GM23248 (cell line): ENCODE measurements around the gene STAT6. TPM values are rescaled to one million over a fixed set of nuclear protein-coding genes. Genes with fewer than 3 reads are reported as not detected.

ENCODE experiments used
- DNase-seq: peaks from one replicate; pipeline ENCODE4 v3.0.0-alpha.2; 2015
- H2AFZ ChIP-seq: fragments of 200-600 bp; sonication (generic); 2 replicates; pipeline ENCODE4 v1.6.1; 2016; ENCODE audit warnings: antibody characterized with exemption
- H3F3A ChIP-seq: fragments of 200-600 bp; sonication (generic); 2 replicates; pipeline ENCODE4 v1.6.1; 2016; ENCODE audit warnings: mild to moderate bottlenecking, antibody characterized with exemption, mixed run types; ENCODE audit not compliant: insufficient read depth
- H3K27ac ChIP-seq: fragments of 200-600 bp; sonication (generic); 2 replicates; pipeline ENCODE4 v1.5.1; 2016; ENCODE audit warnings: mild to moderate bottlenecking
- H3K27me3 ChIP-seq: fragments of 200-600 bp; sonication (generic); replicated peaks from 2 replicates; pipeline ENCODE4 v1.6.1; 2016; ENCODE audit warnings: mild to moderate bottlenecking; ENCODE audit not compliant: insufficient read depth
- H3K36me3 ChIP-seq: fragments of 200-600 bp; sonication (generic); 2 replicates; pipeline ENCODE4 v1.6.1; 2016; ENCODE audit warnings: low read depth, mild to moderate bottlenecking
- H3K4me1 ChIP-seq: fragments of 200-600 bp; sonication (generic); 2 replicates; pipeline ENCODE4 v1.6.1; 2016; ENCODE audit warnings: mild to moderate bottlenecking; ENCODE audit not compliant: insufficient read depth
- H3K4me2 ChIP-seq: fragments of 200-600 bp; sonication (generic); one replicate; pipeline ENCODE4 v1.6.1; 2016; ENCODE audit warnings: mild to moderate bottlenecking; ENCODE audit not compliant: unreplicated experiment
- H3K4me3 ChIP-seq: fragments of 200-600 bp; sonication (generic); 2 replicates; pipeline ENCODE4 v1.5.1; 2016; ENCODE audit warnings: mild to moderate bottlenecking
- H3K79me2 ChIP-seq: fragments of 200-600 bp; sonication (generic); 2 replicates; pipeline ENCODE4 v1.6.1; 2016; ENCODE audit warnings: mild to moderate bottlenecking; ENCODE audit not compliant: insufficient read depth
- H3K9ac ChIP-seq: fragments of 200-600 bp; sonication (generic); 2 replicates; pipeline ENCODE4 v1.6.1; 2016; ENCODE audit warnings: mild to moderate bottlenecking
- H3K9me2 ChIP-seq: fragments of 200-600 bp; sonication (generic); 2 replicates; pipeline ENCODE4 v1.6.1; 2016; ENCODE audit warnings: mixed run types, mild to moderate bottlenecking, moderate library complexity; ENCODE audit not compliant: insufficient read depth
- H3K9me3 ChIP-seq: fragments of 200-600 bp; sonication (generic); one replicate; pipeline ENCODE4 v1.6.1; 2017; ENCODE audit warnings: low read depth
- H4K20me1 ChIP-seq: fragments of 200-600 bp; sonication (generic); 2 replicates; pipeline ENCODE4 v1.6.0; 2016; ENCODE audit not compliant: insufficient read depth
- EZH2 ChIP-seq: fragments of 200-600 bp; sonication (generic); IDR thresholded peaks from 2 replicates; pipeline ENCODE4 v1.6.1; 2018; ENCODE audit warnings: antibody characterized with exemption, mild to moderate bottlenecking; ENCODE audit not compliant: insufficient read depth, poor library complexity, severe bottlenecking
- EZH2phosphoT487 ChIP-seq: fragments of 200-600 bp; sonication (generic); IDR thresholded peaks from 2 replicates; pipeline ENCODE4 v1.6.1; 2018; ENCODE audit warnings: antibody characterized with exemption, moderate library complexity, mild to moderate bottlenecking, low read depth; ENCODE audit not compliant: insufficient read depth
- WGBS, 2 experiments: methylation state at CpG; one replicate each; pipeline ENCODE4 v1.1.6; 2015 to 2017; ENCODE audit warnings: low lambda C conversion rate in 2 of 2, low coverage in 1 of 2; ENCODE audit errors: missing lambda C conversion rate in 2 of 2; 5-methylcytosine and 5-hydroxymethylcytosine counted together
- in situ Hi-C: fragments of 300-500 bp; cut with MboI; formaldehyde crosslinking; loops from 2 replicates; pipeline ENCODE4 v1.15.0; 2020
- polyA plus RNA-seq: library from polyadenylated mRNA; unstranded; fragments of >200 nt; fragmentation: Nextera tagmentation; extraction: Ambion mirVana; gene quantifications from 2 replicates; pipeline ENCODE4 v1.2.1, GENCODE V29; 2016
- total RNA-seq: library from RNA; depleted of rRNA; stranded (reverse); fragments of >200 nt; shearing (Covaris generic); gene quantifications from 2 replicates; pipeline ENCODE4 v1.2.3, GENCODE V29; 2014

Gene STAT6
- total and polyA plus RNA-seq, 2 experiments from 2014 or later, result 70.7 to 103 TPM

DNA sequence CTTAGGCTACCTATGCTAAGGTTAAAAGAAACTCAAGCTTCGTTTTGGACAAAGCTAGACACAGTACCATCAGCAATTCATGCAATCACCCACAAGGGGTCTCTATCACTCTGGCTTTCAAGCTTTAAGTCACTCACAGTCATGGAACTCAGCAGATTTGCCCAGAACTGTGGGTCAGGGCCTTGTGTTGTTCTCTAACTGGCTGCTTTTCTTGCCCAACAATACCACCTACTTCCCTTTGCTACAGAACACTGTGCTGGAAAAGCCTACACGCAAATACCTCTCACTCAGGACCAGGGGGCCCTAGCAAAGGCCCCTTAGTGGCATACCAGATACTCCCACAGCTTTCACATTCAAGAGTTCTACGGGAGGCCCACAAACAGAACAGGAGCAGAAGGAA, 41.6 kb downstream of the STAT6 start:
- H3K27ac ChIP-seq, result peak overlapping the region; percentile 55

DNA sequence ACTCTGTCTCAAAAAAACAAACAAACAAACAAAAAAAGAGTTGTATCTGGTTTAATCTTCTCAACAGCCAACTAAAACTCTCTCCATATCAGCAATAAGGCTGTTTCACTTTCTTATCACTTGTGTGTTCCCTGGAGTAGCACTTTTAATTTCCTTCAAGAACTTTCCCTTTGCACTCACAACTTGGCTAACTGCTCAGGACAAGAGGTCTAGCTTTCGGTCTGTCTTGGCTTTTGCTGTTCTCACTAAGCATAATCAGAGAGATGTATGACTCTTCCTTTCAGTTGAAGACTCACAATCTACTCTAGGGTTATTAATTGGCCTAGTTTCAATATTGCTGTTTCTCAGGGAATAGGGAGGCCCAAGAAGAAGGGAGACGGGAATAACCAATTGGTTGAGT, 44.9 kb downstream of the STAT6 start:
- Histone ChIP-seq H3K4me3 (no peak overlapping the region), H2AFZ (no peak overlapping the region), H3K27ac (no peak overlapping the region), H3K4me2 (no peak overlapping the region), H3K9ac (no peak overlapping the region), H3K4me1 (peaks cover 8% of the 10 kb centered on the region), H3K36me3 (peaks cover 4% of the 10 kb centered on the region; the same call in 1 of the 2 replicates), H3K79me2 (no peaks in the 10 kb centered on the region; the same call in 1 of the 2 replicates), H3F3A (peaks cover 5% of the 10 kb centered on the region; the same call in 1 of the 2 replicates), H3K27me3 (no peaks in the 10 kb centered on the region), H3K9me3 (no peaks in the 10 kb centered on the region), H4K20me1 (no peaks in the 10 kb centered on the region), H3K9me2 (no peaks in the 10 kb centered on the region)
- no peak for TF ChIP-seq EZH2
- no peak for TF ChIP-seq EZH2phosphoT487
- DNase-seq, result no peak
- in situ Hi-C loops, result no loop called here
- 96 to 100% methylated on average over 2 of the region's 2 CpGs for WGBS, 2 experiments

More for the DNA sequence above, 41.6 kb downstream of the STAT6 start:
- Histone ChIP-seq H3K4me2 (no peak overlapping the region), H3K4me1 (peaks cover 26% of the 10 kb centered on the region), H3K79me2 (peaks cover 20% of the 10 kb centered on the region), H4K20me1 (no peaks in the 10 kb centered on the region), H2AFZ (peak overlapping the region; percentile 80), H3K36me3 (no peaks in the 10 kb centered on the region), H3K4me3 (no peak overlapping the region), H3K27me3 (no peaks in the 10 kb centered on the region), H3K9ac (peak overlapping the region; percentile 51; the same call in 1 of the 2 replicates), H3K9me3 (no peaks in the 10 kb centered on the region), H3K9me2 (no peaks in the 10 kb centered on the region), H3F3A (peaks cover 18% of the 10 kb centered on the region)
- 40% methylated on average over 3 of the region's 3 CpGs for WGBS, 2 experiments
- no peak for TF ChIP-seq EZH2
- TF ChIP-seq EZH2phosphoT487, result no peak
- DNase-seq, result peak; percentile 89
- in situ Hi-C loops, result no loop called here

DNA sequence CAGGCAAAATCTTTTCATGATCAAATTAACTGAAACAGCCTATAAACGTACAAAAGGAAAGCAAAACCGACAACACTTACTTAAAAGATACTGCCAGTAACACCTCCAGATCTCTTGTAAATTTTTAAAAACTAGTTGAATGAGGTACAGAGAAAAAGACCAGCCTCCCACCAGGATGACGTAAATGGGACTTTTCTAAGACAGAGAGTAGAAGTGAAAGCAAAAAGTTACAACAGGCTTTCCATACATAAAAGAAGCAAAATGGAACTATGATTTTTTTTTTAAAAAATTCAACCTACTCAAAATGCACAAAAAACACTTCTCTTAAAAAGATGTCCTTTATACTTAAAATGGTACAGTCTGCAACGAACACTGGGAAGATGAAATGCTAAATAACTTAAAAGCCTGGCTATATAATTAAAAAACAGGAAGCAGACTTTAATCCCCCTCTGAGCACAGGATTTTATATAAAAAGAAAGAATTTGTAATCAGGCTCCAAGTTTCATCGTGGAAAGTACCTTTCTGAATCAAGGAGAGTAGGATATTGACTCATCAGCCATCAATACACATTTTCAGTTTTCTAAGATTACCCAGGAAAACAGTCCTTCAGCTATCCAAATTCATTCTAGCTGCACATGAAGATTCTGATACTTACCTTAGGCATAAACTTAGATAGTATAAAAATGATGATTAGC, 47.0 kb downstream of the STAT6 start:
- no peaks in the 10 kb centered on the region for H3K4me1 ChIP-seq
- no peaks in the 10 kb centered on the region for H3K27me3 ChIP-seq
- no peak overlapping the region for H3K9ac ChIP-seq
- H3F3A ChIP-seq, result no peaks in the 10 kb centered on the region; the same call in 1 of the 2 replicates
- no peaks in the 10 kb centered on the region for H3K9me2 ChIP-seq
- H3K36me3 ChIP-seq, result peaks cover 13% of the 10 kb centered on the region
- TF ChIP-seq EZH2phosphoT487 (no peak), EZH2 (no peak)
- WGBS, 2 experiments, result 87 to 88% methylated on average over 5 of the region's 5 CpGs
- H3K4me3 ChIP-seq, result no peak overlapping the region
- no peak overlapping the region for H3K27ac ChIP-seq
- H4K20me1 ChIP-seq, result no peaks in the 10 kb centered on the region
- no peaks in the 10 kb centered on the region for H3K79me2 ChIP-seq
- DNase-seq, result no peak
- in situ Hi-C loops, result no loop called here
- no peaks in the 10 kb centered on the region for H3K9me3 ChIP-seq
- H3K4me2 ChIP-seq, result no peak overlapping the region
- no peak overlapping the region for H2AFZ ChIP-seq

- Histone ChIP-seq H3K4me1 (no peaks in the 10 kb centered on the region), H2AFZ (no peak overlapping the region), H3K9me2 (no peaks in the 10 kb centered on the region), H3K36me3 (peaks cover 13% of the 10 kb centered on the region), H3K4me3 (no peak overlapping the region), H3K79me2 (no peaks in the 10 kb centered on the region), H4K20me1 (no peaks in the 10 kb centered on the region), H3K9me3 (no peaks in the 10 kb centered on the region), H3F3A (no peaks in the 10 kb centered on the region), H3K27ac (no peak overlapping the region), H3K4me2 (no peak overlapping the region), H3K27me3 (no peaks in the 10 kb centered on the region), H3K9ac (no peak overlapping the region)
- 94 to 100% methylated on average over 1 of the region's 1 CpG for WGBS, 2 experiments
- no peak for DNase-seq
- TF ChIP-seq EZH2 (no peak), EZH2phosphoT487 (no peak)
- in situ Hi-C loops, result no loop called here
Measured at GRCh38 chr12:57058454-57058853, 52.7 kb downstream of the STAT6 start.
